Pons (tissue), 1 donor: ENCODE measurements around the gene ZXDC.
A peak's percentile ranks its signal among the peaks of the same experiment; 100 is the strongest.

ENCODE experiments used
- DNase-seq: peaks from one replicate; pipeline ENCODE4 v3.0.0-alpha.2; 2016; ENCODE audit warnings: low spot score

ZXDC gene

DNA sequence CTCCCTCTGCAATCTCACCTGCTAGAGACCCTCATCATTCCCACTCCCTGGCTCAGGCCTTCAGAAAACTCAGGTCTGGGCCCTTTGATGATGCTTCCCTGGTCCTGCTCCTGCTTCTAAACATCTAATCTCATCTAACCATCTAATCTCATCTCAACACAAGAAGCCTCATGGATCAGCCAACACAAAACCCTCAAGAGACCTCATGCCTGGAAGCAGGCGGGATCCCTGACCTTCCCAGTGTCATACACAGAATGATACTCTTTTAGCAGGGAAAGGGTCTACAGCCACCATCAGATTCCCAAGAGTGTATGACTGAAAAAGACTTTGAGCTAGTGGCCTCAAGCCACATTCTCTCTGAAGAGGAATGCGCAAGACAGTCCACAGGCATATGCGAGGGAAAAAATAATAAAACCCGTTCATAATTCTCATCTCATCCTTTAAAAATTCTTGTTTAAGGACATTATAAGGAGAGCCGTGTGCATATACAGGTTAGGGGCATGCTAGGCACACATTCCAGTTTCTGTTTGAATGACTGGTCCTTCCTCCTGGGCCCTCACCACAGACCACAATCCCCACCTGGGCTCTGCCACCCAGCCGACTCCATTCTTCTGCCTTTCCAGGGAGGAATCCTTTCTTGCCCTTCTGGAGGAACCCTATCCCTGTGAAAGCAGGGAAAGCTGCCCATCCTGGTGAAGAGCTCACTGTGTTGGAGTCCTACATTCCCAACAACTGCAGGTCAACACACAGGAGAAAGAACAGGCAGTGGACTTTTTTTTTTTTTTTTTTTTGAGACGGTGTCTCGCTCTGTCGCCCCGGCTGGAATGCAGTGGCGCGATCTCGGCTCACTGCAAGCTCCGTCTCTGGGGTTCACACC, 2.2 kb downstream of the ZXDC start:
- no peak for DNase-seq

- DNase-seq: peak; percentile 82
Measured at GRCh38 chr3:126472277-126473006, 3.2 kb downstream of the ZXDC start.

DNA sequence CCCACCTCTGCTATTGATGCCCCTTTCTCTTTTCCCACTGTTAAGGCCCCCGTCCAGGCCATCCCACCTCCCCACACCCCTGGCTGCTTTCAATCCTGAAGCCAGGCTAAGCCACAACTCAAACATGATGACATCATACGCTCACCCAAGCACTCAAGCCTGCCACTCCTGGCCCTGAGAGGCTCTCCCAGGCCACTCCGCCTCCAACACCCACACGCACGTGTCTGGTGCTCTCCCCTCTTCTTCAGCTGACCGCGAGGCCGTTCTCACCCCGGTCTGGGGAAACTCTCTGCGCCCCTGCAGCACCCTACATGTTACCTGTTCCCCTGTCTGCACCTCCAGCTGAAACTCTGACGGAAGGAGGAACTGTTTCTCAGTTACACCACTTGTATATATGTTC, 6.2 kb downstream of the ZXDC start:
- no peak for DNase-seq

- DNase-seq: no peak
Measured at GRCh38 chr3:126468028-126468891, 7.4 kb downstream of the ZXDC start.

DNA sequence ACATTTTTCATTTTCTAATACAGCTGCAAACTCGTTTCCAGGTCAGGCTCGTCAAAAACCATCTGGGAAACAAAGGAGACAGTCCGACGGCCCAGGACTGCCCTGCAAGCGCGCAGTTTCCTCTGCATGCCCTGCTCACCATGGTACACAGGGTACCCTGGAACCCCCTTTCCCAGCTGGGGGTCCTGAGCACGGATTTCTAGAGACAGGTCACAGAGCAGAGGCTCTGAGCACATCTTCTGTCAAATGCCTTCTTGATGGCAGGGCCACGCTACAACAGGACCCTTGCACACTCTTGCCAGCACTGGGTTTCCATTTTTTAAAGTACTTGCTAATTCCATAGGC, 8.1 kb downstream of the ZXDC start:
- DNase-seq: no peak

DNA sequence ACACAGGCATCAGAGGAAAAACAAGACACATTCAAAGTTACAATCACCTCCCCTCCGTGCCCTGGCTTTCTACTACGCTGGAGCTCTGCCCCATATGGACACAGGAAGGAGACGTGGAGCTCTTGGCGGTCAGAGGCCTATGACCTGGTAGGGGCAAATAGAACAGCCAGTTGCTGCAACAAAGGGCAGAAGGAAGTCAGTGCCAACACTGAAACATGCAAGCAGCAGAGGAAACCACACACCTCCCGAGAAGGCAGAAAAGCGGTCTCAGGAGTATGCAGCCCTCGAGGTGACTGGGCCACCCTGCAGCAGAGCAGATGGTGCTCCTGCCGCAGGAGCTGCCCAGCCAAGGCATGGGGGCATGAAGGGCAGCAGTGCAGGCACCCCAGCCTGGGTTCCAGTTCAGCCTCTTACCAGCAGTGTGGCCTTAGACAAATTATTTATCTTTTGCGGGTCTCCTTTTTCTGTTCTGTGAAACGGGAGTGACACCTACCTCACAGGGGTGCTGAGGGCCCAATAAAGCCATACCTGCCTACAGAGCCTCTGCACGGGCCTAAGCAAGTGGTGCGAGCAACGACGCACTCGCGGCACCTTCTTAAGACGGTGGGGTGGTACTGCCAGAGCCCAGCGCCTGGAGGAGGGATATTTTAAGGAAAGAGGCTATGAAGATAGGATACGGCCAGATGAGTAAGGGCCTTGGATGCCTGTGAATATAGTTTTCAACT, 8.6 kb downstream of the ZXDC start:
- DNase-seq: no peak

DNA sequence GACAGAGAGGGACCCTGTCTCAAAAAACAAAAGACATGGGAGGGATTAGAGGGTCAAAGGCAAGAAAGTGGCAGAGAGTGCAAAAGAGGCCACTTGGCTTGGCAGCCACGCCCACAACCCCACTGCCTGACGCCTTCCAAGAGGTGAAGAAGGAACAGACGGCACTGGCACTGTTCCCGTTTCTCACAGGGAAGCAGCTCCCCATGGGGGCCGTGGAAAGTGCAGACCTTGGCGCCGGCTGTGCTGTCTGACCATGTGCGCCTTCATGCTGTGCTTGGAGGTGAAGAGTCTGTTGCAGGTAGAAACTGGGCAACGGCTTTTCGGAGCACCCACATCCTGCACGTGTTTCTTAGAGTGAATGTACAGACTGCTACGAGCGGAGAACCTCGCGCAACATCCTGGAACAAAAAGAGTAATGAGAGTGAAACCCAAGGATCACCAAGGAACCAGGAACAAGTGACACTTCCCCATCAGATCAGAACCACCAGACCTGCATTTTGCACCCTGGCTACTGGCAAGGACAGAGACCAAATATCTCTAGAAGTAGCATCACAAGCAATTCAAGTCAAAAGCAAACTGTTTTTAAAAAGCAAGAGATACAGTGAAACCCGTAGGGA, 9.7 kb downstream of the ZXDC start:
- DNase-seq: peak; percentile 42

DNA sequence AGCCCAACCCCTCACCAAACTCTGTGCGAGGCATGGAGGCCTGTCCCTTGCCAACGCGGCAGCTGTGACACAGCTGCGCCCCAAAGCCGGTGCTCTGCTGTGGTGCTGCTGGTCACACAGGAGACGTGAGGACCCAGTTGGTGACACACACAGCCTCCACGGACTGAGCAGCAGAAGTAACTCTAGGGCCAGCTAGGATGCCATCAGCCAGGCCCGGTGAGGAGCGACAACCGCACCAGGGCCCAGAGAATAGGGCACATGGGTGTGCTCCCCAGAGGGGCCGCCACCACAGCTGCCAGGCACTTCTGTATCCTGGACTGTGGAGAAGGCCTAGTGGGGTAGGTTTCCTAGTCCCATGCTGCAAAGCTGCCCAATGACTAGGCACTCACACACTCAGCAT, 10.7 kb downstream of the ZXDC start:
- DNase-seq: no peak

DNA sequence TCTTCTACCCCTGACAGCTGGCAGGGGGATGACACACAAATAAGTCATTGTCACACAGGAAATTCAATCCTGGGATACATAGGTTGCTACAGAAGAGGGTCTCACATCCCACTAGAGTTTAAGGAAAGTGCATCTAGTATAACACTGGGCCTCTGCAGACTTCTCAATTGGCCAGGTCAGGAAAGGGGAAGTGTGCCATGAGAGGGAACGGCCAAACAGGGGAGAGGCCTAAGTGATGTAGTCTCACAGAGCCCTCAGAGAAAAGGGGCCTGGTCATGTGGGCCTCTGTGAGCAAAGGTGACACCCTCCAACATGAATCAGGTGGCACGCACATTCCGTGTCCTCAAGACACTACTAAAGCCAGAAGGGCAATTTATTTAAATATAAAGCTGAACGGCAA, 11.2 kb downstream of the ZXDC start:
- DNase-seq: no peak

GRCh38 chr3:126464093-126464492, 11.6 kb downstream of the ZXDC start:
- DNase-seq: no peak

DNA sequence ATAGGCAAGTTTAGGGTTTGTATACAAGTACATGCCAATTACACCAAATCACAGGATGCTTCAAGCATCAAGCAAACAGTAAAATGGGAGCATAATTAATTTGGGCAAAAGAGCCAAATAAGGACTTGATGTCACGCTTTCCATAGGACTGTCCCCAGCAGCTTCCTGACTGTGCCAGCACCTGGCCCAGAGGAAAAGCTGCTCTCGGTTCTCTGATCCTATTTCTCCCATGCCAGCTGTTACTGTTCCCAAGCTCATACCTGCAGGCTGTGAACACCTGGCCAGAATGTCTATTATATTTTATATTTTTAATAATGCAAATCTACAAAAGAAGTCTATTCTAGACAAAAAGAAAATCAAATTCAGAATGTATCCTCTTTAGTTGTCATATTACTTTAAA, 12.2 kb downstream of the ZXDC start:
- DNase-seq: no peak

GRCh38 chr3:126461450-126462070, 14.1 kb downstream of the ZXDC start:
- no peak for DNase-seq

DNA sequence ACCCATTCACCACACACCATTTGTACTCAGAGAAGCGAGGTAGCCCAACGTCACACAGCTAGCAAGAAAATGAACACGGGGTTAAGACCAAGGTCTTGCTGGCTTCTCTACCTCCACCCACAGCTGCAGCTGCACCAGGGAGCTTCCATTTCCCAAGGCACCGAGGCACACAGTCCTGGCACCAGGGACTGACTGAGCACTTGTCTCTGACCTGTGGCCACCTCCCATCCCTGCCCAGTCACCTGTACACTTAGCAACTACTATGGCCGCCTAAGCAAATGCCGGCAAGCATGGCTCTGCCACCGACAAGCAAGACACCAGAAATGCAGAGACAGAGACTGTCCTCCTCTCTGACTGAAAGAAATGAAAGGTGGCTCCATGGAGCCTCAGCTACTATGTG, 15.3 kb downstream of the ZXDC start:
- DNase-seq: no peak

DNA sequence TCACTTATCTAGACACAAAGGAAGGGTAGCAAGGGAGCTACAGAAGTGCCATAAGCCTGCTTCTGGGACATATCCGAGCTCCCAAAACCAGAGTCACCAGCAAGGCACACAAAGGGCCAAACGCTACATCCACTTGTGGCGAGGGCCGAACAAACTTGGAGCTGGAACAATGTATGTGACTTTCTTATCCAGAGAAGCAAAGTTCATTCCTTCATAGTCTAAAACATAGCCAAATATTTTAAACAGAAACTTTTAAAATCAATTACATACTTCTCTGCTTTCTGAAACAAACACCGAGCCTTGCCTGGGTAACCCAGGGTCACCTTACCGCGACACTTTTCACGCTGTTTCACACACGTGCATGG, 15.9 kb downstream of the ZXDC start:
- DNase-seq: no peak

GRCh38 chr3:126459111-126459762, 16.5 kb downstream of the ZXDC start:
- DNase-seq: no peak

DNA sequence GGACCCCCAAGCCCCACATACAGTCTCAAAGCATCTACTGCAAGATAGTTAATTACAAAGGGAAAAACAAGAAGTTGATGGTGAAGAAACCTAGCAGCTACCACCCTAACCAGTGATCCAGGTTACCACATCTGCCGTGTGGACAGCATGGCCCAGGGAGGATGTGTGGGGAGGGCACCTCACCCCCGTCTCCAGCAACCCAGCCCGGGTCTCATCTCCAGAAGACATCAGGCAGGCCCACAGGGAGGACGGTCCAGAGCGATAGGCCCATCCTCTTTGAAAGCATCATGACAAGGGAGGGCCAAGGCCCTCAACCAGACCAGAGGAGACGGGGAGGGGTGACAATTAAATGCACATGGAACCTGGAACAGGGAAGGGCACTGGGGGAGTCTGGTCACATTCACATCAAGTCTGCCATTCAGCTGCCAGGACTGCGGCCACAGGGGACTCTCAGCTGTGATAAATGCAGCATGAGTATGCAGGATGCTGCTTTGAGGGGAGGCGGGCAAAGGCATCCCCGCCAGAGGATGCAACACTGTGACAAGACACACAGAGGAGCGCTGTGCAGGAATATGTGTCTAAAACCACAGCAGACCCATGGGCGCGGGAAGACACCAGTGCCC, 18.8 kb downstream of the ZXDC start:
- DNase-seq: no peak

DNA sequence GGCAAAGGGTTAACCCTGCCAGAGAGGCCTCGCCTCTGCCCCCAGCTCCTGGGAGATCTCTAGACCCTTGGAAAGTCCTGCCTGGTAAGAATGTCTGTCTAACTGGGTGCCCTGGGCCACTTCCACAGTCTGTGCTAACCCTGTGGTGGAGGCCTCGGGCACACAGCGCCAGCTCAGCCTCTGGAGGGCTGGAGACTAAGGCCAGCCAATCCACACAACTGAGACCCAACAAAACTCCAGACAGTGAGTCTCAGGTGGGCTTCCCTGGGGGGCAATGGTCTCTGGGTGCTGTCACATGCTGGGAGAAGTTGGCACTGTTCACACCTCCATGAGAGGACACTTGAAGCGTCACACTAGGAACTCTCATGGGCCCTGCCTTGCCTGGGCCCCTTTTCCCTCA, 19.5 kb downstream of the ZXDC start:
- DNase-seq: no peak

DNA sequence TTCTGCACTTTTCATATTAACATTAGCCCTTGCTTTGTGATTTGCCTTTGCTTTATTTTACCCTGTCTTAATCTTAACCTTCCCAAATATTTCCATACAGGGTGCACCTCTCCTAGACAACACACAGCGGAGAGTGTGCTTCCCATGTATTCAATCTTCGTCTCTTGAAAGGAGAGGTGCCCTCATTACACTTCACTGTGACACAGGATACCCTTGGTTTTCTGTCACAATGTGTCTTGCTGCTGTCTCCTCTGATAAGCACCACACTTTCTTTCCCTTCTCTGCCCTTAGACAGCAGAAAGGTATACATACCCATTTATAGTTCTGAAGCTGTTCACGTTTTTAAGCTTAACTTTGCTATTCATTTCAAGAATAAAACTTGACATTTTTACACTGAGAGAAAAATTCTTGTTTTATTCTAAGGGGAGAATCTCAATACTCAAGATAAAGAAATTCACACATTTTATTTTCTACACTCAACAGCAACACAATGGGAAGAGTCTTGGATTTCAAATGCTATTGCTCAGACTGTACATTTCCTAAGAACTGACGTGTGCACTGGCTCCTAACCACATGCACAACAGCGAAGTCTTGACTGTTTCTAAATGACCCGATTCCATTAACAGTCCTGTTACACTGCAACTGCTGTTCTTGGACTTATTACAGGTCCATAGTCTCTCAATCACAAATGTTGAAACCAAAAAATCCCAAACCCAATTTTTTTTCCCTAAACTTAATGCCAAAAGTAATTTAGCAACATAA, 21.1 kb downstream of the ZXDC start:
- no peak for DNase-seq

DNA sequence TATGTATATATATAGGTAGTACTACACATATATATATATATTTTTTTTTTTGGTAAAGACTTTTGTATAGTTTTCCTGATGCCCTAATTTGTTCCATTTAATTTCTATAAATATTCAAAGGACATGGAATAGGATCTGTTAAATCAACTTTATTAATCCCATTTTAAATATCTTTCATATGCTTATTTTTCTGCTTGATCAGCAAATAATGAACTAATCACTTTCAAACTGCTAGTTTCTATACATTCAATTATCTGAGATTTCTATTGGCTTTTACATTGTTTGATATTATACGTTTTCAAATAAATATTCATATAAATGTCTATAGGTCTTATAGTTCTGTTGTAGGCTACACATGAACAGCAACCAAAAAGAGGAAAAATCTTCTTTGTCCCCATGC, 21.7 kb downstream of the ZXDC start:
- DNase-seq: no peak
